ENCODE data around the gene IFT43.

- TF ChIP-seq CTCF (IDR thresholded peaks at IDR 0.05) (no peak), POLR2AphosphoS5 (IDR thresholded peaks at IDR 0.05) (no peak), POLR2A (IDR thresholded peaks at IDR 0.05) (no peak)
These were observed 64.7 kb downstream of the IFT43 start for GRCh38 chr14:76050250-76050649.

Data from transverse colon (tissue), 4 donors.